ENCODE data around the gene LARGE1.
"Not testable (repeated sequence)": the region's sequence is repeated elsewhere in the genome, so short reads cannot be mapped to it uniquely, and the experiment has no call there.

Gene LARGE1

GRCh38 chr22:33589297-33589696 is 331.0 kb downstream of the LARGE1 start:
- DNase-seq, result no peak

- no peak for DNase-seq
Observed at GRCh38 chr22:33588860-33589259, 331.4 kb downstream of the LARGE1 start.

- DNase-seq, result no peak
Observed at GRCh38 chr22:33584152-33584551, 336.1 kb downstream of the LARGE1 start.

GRCh38 chr22:33582822-33583400 is 337.4 kb downstream of the LARGE1 start:
- DNase-seq, result no peak

GRCh38 chr22:33580310-33580709 is 340.0 kb downstream of the LARGE1 start:
- DNase-seq, result no peak

GRCh38 chr22:33579448-33580093 is 340.7 kb downstream of the LARGE1 start:
- peak; percentile 58 for DNase-seq

- DNase-seq, result no peak
Observed at GRCh38 chr22:33578752-33579151, 341.5 kb downstream of the LARGE1 start.

- no peak for DNase-seq
Observed at GRCh38 chr22:33577862-33578411, 342.3 kb downstream of the LARGE1 start.

GRCh38 chr22:33576205-33576604 is 344.1 kb downstream of the LARGE1 start:
- no peak for DNase-seq

- DNase-seq, result no peak
Observed at GRCh38 chr22:33575771-33576170, 344.5 kb downstream of the LARGE1 start.

GRCh38 chr22:33575041-33575440 is 345.2 kb downstream of the LARGE1 start:
- no peak for DNase-seq

- no peak for DNase-seq
Observed at GRCh38 chr22:33573479-33573878, 346.8 kb downstream of the LARGE1 start.

GRCh38 chr22:33572086-33572485 is 348.2 kb downstream of the LARGE1 start:
- no peak for DNase-seq

- DNase-seq, result no peak
Observed at GRCh38 chr22:33570110-33570509, 350.2 kb downstream of the LARGE1 start.

- DNase-seq, result no peak
Observed at GRCh38 chr22:33569559-33569958, 350.7 kb downstream of the LARGE1 start.

GRCh38 chr22:33569018-33569417 is 351.3 kb downstream of the LARGE1 start:
- no peak for DNase-seq

- DNase-seq, result not testable (repeated sequence)
Observed at GRCh38 chr22:33566495-33566894, 353.8 kb downstream of the LARGE1 start.

- DNase-seq, result no peak
Observed at GRCh38 chr22:33565580-33565995, 354.7 kb downstream of the LARGE1 start.

GRCh38 chr22:33564683-33565082 is 355.6 kb downstream of the LARGE1 start:
- DNase-seq, result no peak

- DNase-seq, result no peak
Observed at GRCh38 chr22:33563220-33563964, 356.9 kb downstream of the LARGE1 start.

GRCh38 chr22:33562501-33562900 is 357.8 kb downstream of the LARGE1 start:
- DNase-seq, result no peak

GRCh38 chr22:33561149-33561807 is 359.0 kb downstream of the LARGE1 start:
- DNase-seq, result no peak

- DNase-seq, result no peak
Observed at GRCh38 chr22:33557836-33558235, 362.4 kb downstream of the LARGE1 start.

Data from fibroblast of skin of scalp (primary cell).